ENCODE measurements around the gene SH3BGR.

GRCh38 chr21:39447264-39447663, 4.5 kb upstream of the SH3BGR start:
- TF ChIP-seq CTCF (IDR thresholded peaks at IDR 0.05) (no peak), POLR2A (IDR thresholded peaks at IDR 0.05) (no peak)

All from sigmoid colon (tissue), 3 donors.